Activated CD4-positive, alpha-beta T cell treated with anti-CD3 and anti-CD28 coated beads, Interleukin-2, amount 50 U/mL, for 1 hour (primary cell): Measurements from ENCODE around the gene CSNK1A1.
"Not testable (repeated sequence)": the region's sequence is repeated elsewhere in the genome, so short reads cannot be mapped to it uniquely, and the experiment has no call there.

Experiments
- DNase-seq: peaks from one replicate; pipeline ENCODE4 v3.0.0-alpha.2; 2020

Gene CSNK1A1

DNA sequence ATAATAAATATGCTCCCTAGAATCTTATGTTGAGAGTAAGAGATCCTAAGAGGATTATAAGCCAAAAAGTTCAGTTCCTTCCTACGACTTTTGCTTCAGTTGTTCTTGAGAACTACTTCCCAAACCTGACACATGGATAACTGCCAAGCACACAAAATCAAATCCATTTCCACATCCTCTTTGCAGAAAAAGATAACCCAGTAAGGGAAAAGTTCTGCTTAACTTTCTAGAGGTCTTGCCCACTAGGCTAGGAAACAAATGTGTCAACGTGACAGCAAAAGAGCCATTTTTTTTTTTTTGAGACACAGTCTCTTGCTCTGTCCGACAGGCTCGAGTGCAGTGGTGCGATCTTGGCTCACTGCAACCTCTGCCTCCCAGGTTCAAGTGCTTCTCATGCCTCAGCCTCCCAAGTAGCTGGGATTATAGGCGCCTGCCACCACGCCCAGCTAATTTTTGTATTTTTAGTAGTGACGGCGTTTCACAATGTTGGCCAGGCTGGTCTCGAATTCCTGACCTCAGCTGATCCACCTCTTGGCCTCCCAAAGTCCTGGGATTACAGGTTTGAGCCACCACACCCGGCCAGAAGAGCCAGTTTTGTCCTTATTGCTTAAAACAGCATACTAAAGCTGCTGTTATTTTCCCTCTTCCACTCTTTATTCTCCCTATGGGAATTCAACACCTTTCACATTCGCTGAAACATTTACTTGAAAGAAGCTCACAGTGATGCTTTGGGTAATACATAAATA lies 24.2 kb downstream of the CSNK1A1 start:
- DNase-seq, result no peak

- no peak for DNase-seq
Observed at GRCh38 chr5:149521739-149522685, 29.2 kb downstream of the CSNK1A1 start.

GRCh38 chr5:149519601-149520000 lies 31.6 kb downstream of the CSNK1A1 start:
- DNase-seq, result no peak

DNA sequence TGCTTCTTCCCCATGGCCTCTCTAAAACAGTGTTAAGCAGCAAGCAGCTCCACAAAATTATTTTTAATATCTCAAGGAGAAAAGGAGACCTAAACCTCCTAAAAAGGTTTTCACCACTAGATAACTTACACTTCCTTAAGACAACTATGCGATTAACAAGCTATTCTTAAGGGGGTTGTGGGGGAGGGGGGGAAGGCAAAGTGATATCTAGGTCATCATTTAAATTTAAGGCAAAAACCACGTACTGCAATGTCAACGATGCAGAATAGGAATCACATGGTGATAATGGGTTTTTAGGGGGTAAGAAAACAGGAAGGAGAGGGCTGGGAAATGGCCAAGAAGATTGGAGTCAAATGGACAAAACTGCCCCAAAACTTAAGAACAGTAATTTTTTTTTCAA lies 32.6 kb downstream of the CSNK1A1 start:
- DNase-seq, result no peak

DNA sequence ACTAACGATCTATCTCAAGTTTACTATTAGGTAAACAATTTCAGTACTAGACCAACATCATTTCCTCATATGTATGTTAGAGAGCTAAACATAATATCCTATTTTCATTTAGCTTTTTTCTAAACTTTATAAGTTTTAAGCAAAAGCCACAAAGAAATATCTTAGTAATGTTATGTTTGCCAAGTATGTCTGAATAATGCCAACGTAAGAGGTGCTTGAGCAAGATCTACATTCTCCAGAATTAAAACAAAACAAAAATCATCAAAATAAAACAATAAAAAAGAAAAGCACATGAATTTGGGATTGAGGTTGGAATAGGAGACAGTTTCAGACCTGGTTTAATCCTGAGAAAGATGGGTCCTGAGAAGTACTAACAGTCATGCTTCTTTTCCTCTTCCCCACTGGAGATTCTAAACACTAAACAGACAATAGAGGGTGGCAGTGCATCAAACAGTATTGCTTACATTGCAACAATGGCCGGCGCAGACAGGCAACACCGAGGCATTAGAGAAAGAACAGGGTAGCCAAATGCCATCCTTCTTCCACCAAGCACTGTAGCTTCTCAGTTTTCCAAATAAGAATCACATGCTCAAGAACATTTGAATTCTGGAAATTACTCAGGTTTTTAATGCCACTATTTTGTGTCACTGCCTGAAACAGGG lies 33.6 kb downstream of the CSNK1A1 start:
- DNase-seq, result no peak

DNA sequence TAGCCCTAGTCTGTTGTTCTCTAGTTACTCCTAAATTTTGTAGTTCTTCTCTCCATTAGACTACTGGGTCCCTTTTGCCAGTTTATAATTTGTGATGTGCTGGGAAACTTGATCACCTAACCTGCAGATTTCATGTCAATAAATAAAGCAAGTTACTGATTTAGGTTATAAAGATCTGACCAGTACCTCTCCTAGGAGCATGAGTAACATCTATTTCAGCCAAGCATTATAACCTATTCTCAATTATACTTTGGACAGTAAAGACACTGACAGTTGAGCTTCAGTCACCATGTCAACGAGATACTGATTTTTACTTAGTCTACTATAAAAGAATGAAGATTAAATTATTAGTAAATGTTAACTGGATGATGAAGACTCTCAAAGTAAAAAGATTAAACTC lies 36.7 kb downstream of the CSNK1A1 start:
- DNase-seq, result no peak

GRCh38 chr5:149513372-149513947 lies 37.8 kb downstream of the CSNK1A1 start:
- not testable (repeated sequence) for DNase-seq

- no peak for DNase-seq
Observed at GRCh38 chr5:149510136-149510535, 41.1 kb downstream of the CSNK1A1 start.

DNA sequence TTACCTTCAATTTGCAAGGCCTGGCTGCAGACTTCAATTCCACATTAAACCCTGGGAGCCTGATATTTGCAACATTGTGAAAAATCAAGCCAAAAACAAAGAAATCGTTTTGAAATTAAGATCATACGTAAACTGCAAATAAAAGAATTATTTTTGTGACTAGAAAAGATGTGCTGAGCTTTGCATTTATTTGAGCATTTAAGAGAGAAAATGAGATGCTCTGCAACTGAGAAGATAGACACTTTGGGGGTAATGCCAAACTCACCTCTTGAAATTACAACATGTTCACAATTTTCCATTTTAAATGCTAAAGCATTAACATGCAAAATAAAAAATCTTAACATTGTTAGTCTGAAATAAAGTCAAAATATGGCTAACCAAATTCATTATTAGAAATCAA lies 46.6 kb downstream of the CSNK1A1 start:
- DNase-seq, result no peak

GRCh38 chr5:149503006-149503405 lies 48.2 kb downstream of the CSNK1A1 start:
- no peak for DNase-seq

DNA sequence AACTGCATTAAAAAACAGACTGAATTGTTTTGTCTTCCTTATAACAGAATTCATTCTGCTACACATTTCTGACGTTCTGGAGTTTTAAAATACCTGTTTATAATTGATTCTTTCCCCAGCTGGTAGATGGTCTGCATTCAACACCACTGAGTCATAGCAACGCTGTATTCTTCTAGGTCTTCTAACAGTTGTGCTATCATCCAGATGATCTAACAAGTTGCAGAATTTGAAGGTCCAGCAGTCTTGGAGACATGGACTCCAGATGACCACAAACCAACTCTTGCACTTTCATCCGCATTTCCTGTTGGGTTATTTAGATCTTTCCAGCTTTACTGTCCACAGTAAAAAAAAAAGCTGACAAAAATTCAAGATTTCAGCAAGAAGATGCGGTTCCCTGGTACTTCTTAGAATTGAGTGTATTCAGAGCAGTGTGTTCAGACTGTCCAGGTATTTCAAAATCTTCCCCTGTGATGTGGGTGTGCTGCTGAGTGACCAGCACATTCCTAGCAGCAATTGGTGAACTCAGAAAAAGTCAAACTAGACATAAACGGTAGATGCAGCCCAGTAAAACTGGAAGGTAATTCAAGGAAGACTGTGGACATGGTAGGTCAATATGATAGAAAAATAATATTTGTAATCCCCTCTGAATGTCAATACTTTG lies 50.2 kb downstream of the CSNK1A1 start:
- DNase-seq, result no peak

DNA sequence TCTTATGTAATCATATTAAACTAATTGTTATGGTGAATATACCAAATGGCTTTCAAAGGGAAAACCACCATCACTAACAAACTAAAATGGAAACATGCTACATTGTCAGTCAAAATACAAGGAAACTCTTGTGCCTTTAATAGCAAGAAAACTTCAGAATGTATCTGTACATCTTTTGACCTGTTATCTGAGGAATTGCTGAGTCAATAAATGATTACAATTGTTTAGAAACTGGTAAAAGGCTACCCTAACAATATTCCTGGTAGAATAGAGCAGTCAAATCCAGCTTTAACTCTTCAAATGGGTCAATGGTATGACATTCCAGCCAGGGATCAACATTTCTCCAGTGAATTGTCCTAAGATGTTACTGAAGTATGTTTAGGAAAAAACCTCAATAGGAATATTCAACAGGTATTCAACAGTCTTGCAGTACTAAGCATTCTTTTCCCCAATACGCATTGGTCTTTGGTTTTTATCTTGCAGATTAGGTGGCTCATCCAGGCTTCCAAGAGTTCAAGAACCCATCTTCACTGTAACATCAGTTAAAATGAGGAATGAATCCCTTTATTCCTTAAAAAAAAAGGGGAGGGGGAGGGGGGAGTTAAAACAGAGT lies 52.4 kb downstream of the CSNK1A1 start:
- no peak for DNase-seq

DNA sequence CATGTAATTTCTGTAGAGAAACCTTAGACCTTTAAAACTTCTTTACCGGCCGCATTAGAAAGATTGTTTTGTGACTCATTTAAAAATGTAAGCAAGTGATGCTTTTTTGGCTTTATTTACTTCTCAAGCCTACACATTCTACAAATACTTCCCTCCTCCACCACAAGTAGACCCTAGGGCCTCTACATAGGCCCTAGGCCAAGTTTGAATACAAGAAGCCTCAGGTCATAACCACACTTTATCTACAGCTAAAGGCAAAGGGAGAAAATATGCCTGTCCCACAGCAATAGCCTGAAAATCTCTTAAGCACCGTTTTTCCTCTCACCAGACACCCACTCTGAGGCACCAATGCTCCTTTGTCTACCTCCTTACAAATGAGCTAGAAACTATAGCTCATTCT lies 53.9 kb downstream of the CSNK1A1 start:
- no peak for DNase-seq

GRCh38 chr5:149496917-149497316 lies 54.3 kb downstream of the CSNK1A1 start:
- no peak for DNase-seq

DNA sequence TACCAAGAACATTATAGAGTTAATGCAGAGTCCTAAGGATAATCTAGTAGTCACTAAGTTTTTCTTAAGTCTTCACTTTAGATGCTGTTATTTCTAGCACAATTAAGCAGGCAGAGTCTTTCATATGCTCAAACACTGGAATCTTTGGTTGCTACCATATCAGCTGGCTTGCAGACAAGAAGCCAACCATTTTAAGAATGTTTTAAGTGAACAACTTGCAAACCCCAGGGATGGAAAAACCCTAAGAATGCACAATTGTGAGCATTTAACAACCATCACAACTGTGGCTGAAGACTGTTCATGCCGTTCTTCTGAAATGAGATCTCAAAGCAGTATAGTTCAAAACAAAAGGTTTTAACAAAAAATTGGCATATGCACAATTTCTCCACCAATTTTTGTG lies 55.1 kb downstream of the CSNK1A1 start:
- DNase-seq, result no peak

GRCh38 chr5:149495673-149496072 lies 55.6 kb downstream of the CSNK1A1 start:
- DNase-seq, result no peak

GRCh38 chr5:149493316-149493715 lies 57.9 kb downstream of the CSNK1A1 start:
- DNase-seq, result no peak

DNA sequence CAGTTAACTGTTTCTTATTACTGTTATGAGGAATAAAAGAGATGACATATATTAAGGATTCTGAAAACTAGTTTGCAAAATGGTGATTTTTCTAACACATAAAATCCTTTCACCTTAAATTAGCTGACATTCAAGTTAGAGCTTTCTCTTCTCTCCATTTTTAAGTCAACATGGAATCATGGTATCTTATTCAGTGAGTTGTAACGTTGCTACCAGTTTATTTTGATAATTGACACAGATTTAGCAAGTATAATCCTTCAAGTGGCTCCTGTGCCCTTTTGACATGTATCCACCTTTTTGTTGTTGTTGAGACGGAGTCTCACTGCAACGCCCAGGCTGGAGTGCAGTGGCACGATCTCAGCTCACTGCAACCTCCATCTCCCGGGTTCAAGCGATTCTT lies 58.5 kb downstream of the CSNK1A1 start:
- no peak for DNase-seq

- no peak for DNase-seq
Observed at GRCh38 chr5:149490599-149491485, 60.4 kb downstream of the CSNK1A1 start.

GRCh38 chr5:149489605-149490037 lies 61.6 kb downstream of the CSNK1A1 start:
- no peak for DNase-seq
